ENCODE data around the gene LRRC4C. TPM values are rescaled to one million over a fixed set of nuclear protein-coding genes. Genes with fewer than 3 reads are reported as not detected.

The LRRC4C gene
- polyA plus RNA-seq, 1 of the 3 experiments (the other 2 are of a cell fraction): 0.16 TPM

GRCh38 chr11:40316171-40316570, 1143.3 kb downstream of the LRRC4C start:
- Histone ChIP-seq H3K4me1 (ENCODE audit: control insufficient read depth in 1 of 2, insufficient read depth in 2 of 2, low read depth in 1 of 2, low read length in 1 of 2) (peaks cover 0 to 5% of the 10 kb centered on the region in 2 experiments; a peak in 1 of 4 replicates), H3F3A (replicated peaks; ENCODE audit: insufficient read depth) (no peaks in the 10 kb centered on the region), H3K9me3 (no peaks in the 10 kb centered on the region), H3K4me2 (no peak overlapping the region), H3K27me3 (ENCODE audit: insufficient read depth) (no peaks in the 10 kb centered on the region), H3K36me3 (replicated peaks in 1 of 2; ENCODE audit: control insufficient read depth in 1 of 2, insufficient read depth in 2 of 2, low read length in 1 of 2) (no peaks in the 10 kb centered on the region), H3K79me2 (ENCODE audit: insufficient read depth) (no peaks in the 10 kb centered on the region), H3K9me2 (no peaks in the 10 kb centered on the region), H3K9ac (no peak overlapping the region), H4K20me1 (ENCODE audit: insufficient read depth) (no peaks in the 10 kb centered on the region), H3K27ac (ENCODE audit: low read depth in 2 of 2, low read length in 1 of 2) (no peak overlapping the region), H3K4me3 (ENCODE audit: low read depth in 2 of 2, low read length in 1 of 2) (no peak overlapping the region), H2AFZ (ENCODE audit: low read depth) (peak overlapping the region; percentile 43; the same call in 1 of the 2 replicates)
- CTCF ChIA-PET: no interaction called here
- TF ChIP-seq GATA2 (CRISPR knock-in tag; IDR thresholded peaks at IDR 0.05): no peak
- TF ChIP-seq ELF1 (IDR thresholded peaks at IDR 0.05): no peak
- TF ChIP-seq GABPA (IDR thresholded peaks at IDR 0.05; ENCODE audit: low read depth): no peak
- no peak for TF ChIP-seq FOXJ3 (CRISPR knock-in tag; IDR thresholded peaks at IDR 0.05)
- no peak for TF ChIP-seq FOSL2 (IDR thresholded peaks at IDR 0.05; ENCODE audit: borderline replicate concordance, low read depth)
- no peak for TF ChIP-seq ZBTB33 (IDR thresholded peaks at IDR 0.05; ENCODE audit: borderline replicate concordance, low read depth)
- no peak for TF ChIP-seq CTCF (IDR thresholded peaks at IDR 0.05)
- TF ChIP-seq MXI1 (IDR thresholded peaks at IDR 0.05; ENCODE audit: low read depth, low read length): no peak
- TF ChIP-seq RXRA (IDR thresholded peaks at IDR 0.05; ENCODE audit: borderline replicate concordance, low read depth): no peak
- TF ChIP-seq RFX5 (IDR thresholded peaks at IDR 0.05; ENCODE audit: low read length): no peak
- TF ChIP-seq TAF1 (IDR thresholded peaks at IDR 0.05; ENCODE audit: borderline replicate concordance, low read depth, low read length): no peak
- TF ChIP-seq TEAD4 (IDR thresholded peaks at IDR 0.05; ENCODE audit: borderline replicate concordance, insufficient read depth): no peak
- TF ChIP-seq NRF1 (IDR thresholded peaks at IDR 0.05; ENCODE audit: low read depth, low read length): no peak
- TF ChIP-seq NFIC (IDR thresholded peaks at IDR 0.05; ENCODE audit: borderline replicate concordance): no peak
- TF ChIP-seq CHD2 (IDR thresholded peaks at IDR 0.05; ENCODE audit: low read length, partially characterized antibody): no peak
- no peak for TF ChIP-seq IRF3 (IDR thresholded peaks at IDR 0.05; ENCODE audit: low read depth, low read length)
- TF ChIP-seq USF1 (IDR thresholded peaks at IDR 0.05; ENCODE audit: borderline replicate concordance, low read depth): no peak
- POLR2A ChIA-PET: no interaction called here
- no peak for DNase-seq

All from SK-N-SH (cell line).